CD4-positive, CD25-positive, alpha-beta regulatory T cell (primary cell): ENCODE data around the gene MRPS27. TPM values are rescaled to one million over a fixed set of nuclear protein-coding genes. Genes with fewer than 3 reads are reported as not detected.

Experiments used
- ATAC-seq, 2 donors: fragments of 150-1000 bp; cut with Tn5 transposase; one replicate each; pipeline ENCODE4 v1.10.0; 2021; ENCODE audit warnings: low read depth in 2 of 2, moderate number of reproducible peaks in 2 of 2, moderate library complexity in 1 of 2
- DNase-seq, 3 donors: peaks; one replicate each; pipeline versions ENCODE4 v3.0.0 to v3.0.0-alpha.2; 2012 to 2022; ENCODE audit warnings: mixed read lengths in 1 of 3
- H3K27ac ChIP-seq: one replicate; pipeline ENCODE4 v1.7.0; 2013; ENCODE audit warnings: mild to moderate bottlenecking, low read length; ENCODE audit not compliant: insufficient read depth, poor library complexity, severe bottlenecking
- H3K27me3 ChIP-seq: one replicate; pipeline ENCODE4 v1.7.0; 2013; ENCODE audit warnings: low read length; ENCODE audit not compliant: control insufficient read depth, insufficient read depth
- H3K36me3 ChIP-seq: one replicate; pipeline ENCODE4 v1.7.0; 2013; ENCODE audit warnings: mild to moderate bottlenecking, low read length, moderate library complexity; ENCODE audit not compliant: control insufficient read depth, insufficient read depth
- H3K4me1 ChIP-seq: 2 replicates; pipeline ENCODE4 v1.7.0; 2013; ENCODE audit warnings: mild to moderate bottlenecking, low read length; ENCODE audit not compliant: insufficient read depth, control insufficient read depth, poor library complexity, severe bottlenecking
- H3K4me3 ChIP-seq: one replicate; pipeline ENCODE4 v1.7.0; 2013; ENCODE audit warnings: low read depth, mild to moderate bottlenecking, low read length, moderate library complexity
- H3K9me3 ChIP-seq, 2 experiments: 1 replicate in 1 of 2; 2 replicates in 1 of 2; pipeline ENCODE4 v1.7.0; 2013; ENCODE audit warnings: low read length in 2 of 2, mild to moderate bottlenecking in 1 of 2, moderate library complexity in 1 of 2; ENCODE audit not compliant: control insufficient read depth in 2 of 2
- H3K27ac Mint-ChIP-seq, 3 donors: one replicate each; pipeline ENCODE4 v1.8.0; 2020 to 2022; ENCODE audit warnings: mild to moderate bottlenecking in 3 of 3, mixed read lengths in 3 of 3, moderate library complexity in 2 of 3
- H3K27me3 Mint-ChIP-seq: one replicate; pipeline ENCODE4 v1.8.0; 2022; ENCODE audit warnings: mild to moderate bottlenecking, mixed read lengths
- H3K36me3 Mint-ChIP-seq: one replicate; pipeline ENCODE4 v1.8.0; 2020; ENCODE audit warnings: mixed read lengths
- H3K4me1 Mint-ChIP-seq, 4 donors: one replicate each; pipeline ENCODE4 v1.8.0; 2020 to 2022; ENCODE audit warnings: mixed read lengths in 4 of 4, mild to moderate bottlenecking in 1 of 4
- H3K4me3 Mint-ChIP-seq, 4 donors: one replicate each; pipeline ENCODE4 v1.8.0; 2020 to 2022; ENCODE audit warnings: mild to moderate bottlenecking in 4 of 4, mixed read lengths in 4 of 4, moderate library complexity in 3 of 4
- H3K9me3 Mint-ChIP-seq, 7 donors: one replicate each; pipeline ENCODE4 v1.8.0; 2020 to 2022; ENCODE audit warnings: mixed read lengths in 7 of 7, mild to moderate bottlenecking in 3 of 7, moderate library complexity in 2 of 7
- polyA plus RNA-seq, 4 donors: library from polyadenylated mRNA; unstranded; fragments of 300-500 nt; fragmentation: Illumina TruSeq; gene quantifications; one replicate each; pipeline ENCODE4 v1.2.3, GENCODE V29; 2021
- total RNA-seq: library from RNA; stranded (reverse); gene quantifications from one replicate; pipeline ENCODE4 v1.2.3, GENCODE V29; 2022

MRPS27 gene
- total and polyA plus RNA-seq, 5 donors from 2014 or later = 36.2 to 53.1 (median 42.5) TPM

- peaks cover 6 to 18% (median 12%) of the 10 kb centered on the region in 4 donors for H3K4me1 Mint-ChIP-seq
- Histone ChIP-seq H3K27ac (no peak overlapping the region), H3K27me3 (no peaks in the 10 kb centered on the region), H3K4me1 (no peaks in the 10 kb centered on the region), H3K36me3 (no peaks in the 10 kb centered on the region), H3K9me3 (no peaks in the 10 kb centered on the region), H3K4me3 (no peak overlapping the region)
- ATAC-seq (no peak), DNase-seq (no peak)
- no peaks in the 10 kb centered on the region for H3K9me3 Mint-ChIP-seq
- H3K27me3 Mint-ChIP-seq = no peaks in the 10 kb centered on the region
- no peak overlapping the region for H3K4me3 Mint-ChIP-seq
- H3K27ac Mint-ChIP-seq = no peak overlapping the region
- peaks cover 2% of the 10 kb centered on the region for H3K36me3 Mint-ChIP-seq
These were observed 51.8 kb downstream of the MRPS27 start for GRCh38 chr5:72268260-72268659.

GRCh38 chr5:72267685-72268084, 52.4 kb downstream of the MRPS27 start:
- H3K9me3 Mint-ChIP-seq = peaks cover 0 to 1% (median 0%) of the 10 kb centered on the region in 7 donors
- Histone ChIP-seq H3K27me3 (no peaks in the 10 kb centered on the region), H3K9me3 (no peaks in the 10 kb centered on the region), H3K4me1 (no peaks in the 10 kb centered on the region), H3K4me3 (no peak overlapping the region), H3K27ac (no peak overlapping the region), H3K36me3 (no peaks in the 10 kb centered on the region)
- H3K36me3 Mint-ChIP-seq = peaks cover 2% of the 10 kb centered on the region
- peaks cover 6 to 18% (median 12%) of the 10 kb centered on the region in 4 donors for H3K4me1 Mint-ChIP-seq
- ATAC-seq = no peak
- H3K27ac Mint-ChIP-seq = no peak overlapping the region
- no peaks in the 10 kb centered on the region for H3K27me3 Mint-ChIP-seq
- H3K4me3 Mint-ChIP-seq = no peak overlapping the region
- DNase-seq = no peak

GRCh38 chr5:72266862-72267261, 53.2 kb downstream of the MRPS27 start:
- no peak overlapping the region for H3K27ac Mint-ChIP-seq
- ATAC-seq (no peak), DNase-seq (no peak)
- H3K36me3 Mint-ChIP-seq = peaks cover 2% of the 10 kb centered on the region
- no peaks in the 10 kb centered on the region for H3K9me3 ChIP-seq
- no peaks in the 10 kb centered on the region for H3K4me1 ChIP-seq
- no peak overlapping the region for H3K4me3 Mint-ChIP-seq
- no peak overlapping the region for H3K27ac ChIP-seq
- H3K36me3 ChIP-seq = no peaks in the 10 kb centered on the region
- peaks cover 6 to 24% (median 12%) of the 10 kb centered on the region in 4 donors for H3K4me1 Mint-ChIP-seq
- H3K27me3 Mint-ChIP-seq = no peaks in the 10 kb centered on the region
- peaks cover 0 to 1% (median 0%) of the 10 kb centered on the region in 7 donors for H3K9me3 Mint-ChIP-seq
- no peaks in the 10 kb centered on the region for H3K27me3 ChIP-seq
- no peak overlapping the region for H3K4me3 ChIP-seq

- Mint-ChIP-seq H3K9me3 (peaks cover 0 to 1% (median 0%) of the 10 kb centered on the region in 7 donors), H3K27me3 (no peaks in the 10 kb centered on the region)
- no peak for ATAC-seq
These were observed 54.8 kb downstream of the MRPS27 start for GRCh38 chr5:72265032-72265877.

GRCh38 chr5:72256536-72256935, 63.5 kb downstream of the MRPS27 start:
- no peaks in the 10 kb centered on the region for H3K9me3 ChIP-seq
- no peak overlapping the region for H3K4me3 ChIP-seq
- Mint-ChIP-seq H3K27ac (no peak overlapping the region), H3K9me3 (no peaks in the 10 kb centered on the region), H3K27me3 (no peaks in the 10 kb centered on the region), H3K4me1 (peaks cover 11 to 21% (median 20%) of the 10 kb centered on the region in 4 donors), H3K4me3 (no peak overlapping the region), H3K36me3 (peaks cover 27% of the 10 kb centered on the region)
- no peaks in the 10 kb centered on the region for H3K27me3 ChIP-seq
- DNase-seq = peak in 1 of 3 donors; percentile 12
- H3K4me1 ChIP-seq = peaks cover 6% of the 10 kb centered on the region
- H3K27ac ChIP-seq = no peak overlapping the region
- ATAC-seq = no peak
- peaks cover 11% of the 10 kb centered on the region for H3K36me3 ChIP-seq

More at GRCh38 chr5:72265032-72265877, 54.8 kb downstream of the MRPS27 start:
- Histone ChIP-seq H3K9me3 (no peaks in the 10 kb centered on the region), H3K27me3 (no peaks in the 10 kb centered on the region), H3K4me1 (no peaks in the 10 kb centered on the region), H3K4me3 (no peak overlapping the region), H3K36me3 (no peaks in the 10 kb centered on the region), H3K27ac (no peak overlapping the region)
- Mint-ChIP-seq H3K4me3 (no peak overlapping the region), H3K27ac (no peak overlapping the region), H3K36me3 (peaks cover 6% of the 10 kb centered on the region), H3K4me1 (peaks cover 7 to 17% (median 10%) of the 10 kb centered on the region in 4 donors)
- DNase-seq = no peak

- H3K4me1 ChIP-seq = peaks cover 6% of the 10 kb centered on the region
- H3K27me3 Mint-ChIP-seq = no peaks in the 10 kb centered on the region
- no peaks in the 10 kb centered on the region for H3K27me3 ChIP-seq
- H3K4me3 Mint-ChIP-seq = no peak overlapping the region
- H3K9me3 Mint-ChIP-seq = no peaks in the 10 kb centered on the region
- ATAC-seq (no peak), DNase-seq (no peak)
- peaks cover 11% of the 10 kb centered on the region for H3K36me3 ChIP-seq
- no peak overlapping the region for H3K4me3 ChIP-seq
- no peak overlapping the region for H3K27ac ChIP-seq
- no peaks in the 10 kb centered on the region for H3K9me3 ChIP-seq
- H3K36me3 Mint-ChIP-seq = peaks cover 24% of the 10 kb centered on the region
- H3K27ac Mint-ChIP-seq = no peak overlapping the region
- H3K4me1 Mint-ChIP-seq = peaks cover 11 to 25% (median 19%) of the 10 kb centered on the region in 4 donors
These were observed 64.4 kb downstream of the MRPS27 start for GRCh38 chr5:72255670-72256069.

- no peak overlapping the region for H3K4me3 ChIP-seq
- H3K36me3 ChIP-seq = peaks cover 11% of the 10 kb centered on the region
- ATAC-seq (no peak), DNase-seq (no peak)
- H3K27me3 Mint-ChIP-seq = no peaks in the 10 kb centered on the region
- no peaks in the 10 kb centered on the region for H3K9me3 Mint-ChIP-seq
- peaks cover 26% of the 10 kb centered on the region for H3K36me3 Mint-ChIP-seq
- H3K9me3 ChIP-seq = no peaks in the 10 kb centered on the region
- H3K4me3 Mint-ChIP-seq = no peak overlapping the region
- no peak overlapping the region for H3K27ac Mint-ChIP-seq
- H3K4me1 Mint-ChIP-seq = peaks cover 11 to 25% (median 19%) of the 10 kb centered on the region in 4 donors
- peaks cover 6% of the 10 kb centered on the region for H3K4me1 ChIP-seq
- no peaks in the 10 kb centered on the region for H3K27me3 ChIP-seq
- no peak overlapping the region for H3K27ac ChIP-seq
These were observed 64.8 kb downstream of the MRPS27 start for GRCh38 chr5:72255237-72255636.
